Activated CD8-positive, alpha-beta T cell treated with anti-CD3 and anti-CD28 coated beads, Interleukin-2, amount 10 ng/mL, durations not matched to agents 7 days and 5 days (primary cell): Measurements from ENCODE around the gene NME3. TPM values are rescaled to one million over a fixed set of nuclear protein-coding genes. Genes with fewer than 3 reads are reported as not detected.

ENCODE experiments used
- ATAC-seq: fragments of 150-1000 bp; cut with Tn5 transposase; one replicate; pipeline ENCODE4 v1.10.0; 2021; ENCODE audit warnings: moderate library complexity
- CTCF ChIA-PET: fragments of 350-600 bp; sonication (Branson Sonifier 250); formaldehyde crosslinking; loops from one replicate; lab custom pipeline; 2021; ENCODE audit warnings: antibody characterized with exemption; lab: Charles Lee
- POLR2A ChIA-PET: fragments of 350-600 bp; sonication (Branson Sonifier 250); formaldehyde crosslinking; loops from one replicate; lab custom pipeline; 2021; ENCODE audit warnings: antibody characterized with exemption; lab: Charles Lee
- DNase-seq: peaks from one replicate; pipeline ENCODE4 v3.0.0-alpha.2; 2020
- H3K27ac Mint-ChIP-seq: one replicate; pipeline ENCODE4 v1.8.0; 2021; ENCODE audit warnings: mild to moderate bottlenecking, mixed read lengths
- H3K27me3 Mint-ChIP-seq: one replicate; pipeline ENCODE4 v1.8.0; 2021; ENCODE audit warnings: low read depth, mixed read lengths
- H3K36me3 Mint-ChIP-seq: one replicate; pipeline ENCODE4 v1.8.0; 2021; ENCODE audit warnings: low read depth, mixed read lengths
- H3K4me1 Mint-ChIP-seq: one replicate; pipeline ENCODE4 v1.8.0; 2021; ENCODE audit warnings: low read depth, mixed read lengths
- H3K4me3 Mint-ChIP-seq: one replicate; pipeline ENCODE4 v1.8.0; 2021; ENCODE audit warnings: mild to moderate bottlenecking, mixed read lengths
- H3K9me3 Mint-ChIP-seq: one replicate; pipeline ENCODE4 v1.8.0; 2022; ENCODE audit warnings: mixed read lengths; ENCODE audit not compliant: insufficient read depth
- total RNA-seq, 2 experiments: library from RNA; stranded (reverse); gene quantifications; one replicate each; pipeline ENCODE4 v1.2.3, GENCODE V29; 2021

NME3 gene
- total RNA-seq, 2 experiments from 2014 or later, result 41.3 to 41.4 TPM

DNA sequence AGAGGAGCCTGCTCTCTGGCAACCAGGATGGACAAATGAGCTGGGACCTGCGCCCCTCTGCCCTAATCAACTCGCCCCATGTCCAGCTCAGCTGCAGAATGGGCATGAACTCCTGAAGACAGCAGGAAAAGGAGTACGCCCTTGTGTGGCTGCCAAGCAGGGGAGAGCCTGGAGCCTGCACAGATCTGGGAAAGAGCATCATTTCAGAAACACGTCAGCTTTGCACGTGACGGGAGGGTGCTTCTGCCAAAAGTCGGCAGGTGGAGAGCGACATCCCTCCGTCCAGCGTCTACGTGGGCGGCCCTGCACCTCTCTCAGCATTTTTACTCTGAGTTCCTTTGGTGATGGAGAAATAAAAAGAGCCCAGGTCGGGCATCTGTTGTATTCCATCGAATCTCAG, 18.5 kb downstream of the NME3 start:
- ChIA-PET CTCF (interaction anchor here (1.2 kb wide), 1 partner anchor 47 kb away, joined by 3 read pairs; the partner anchor contains the start of gene MAPK8IP3), POLR2A (no interaction called here)
- H3K27me3 Mint-ChIP-seq, result no peaks in the 10 kb centered on the region
- no peak for ATAC-seq
- DNase-seq, result no peak
- no peaks in the 10 kb centered on the region for H3K9me3 Mint-ChIP-seq
- H3K4me3 Mint-ChIP-seq, result no peak overlapping the region
- H3K36me3 Mint-ChIP-seq, result peaks cover 30% of the 10 kb centered on the region
- H3K27ac Mint-ChIP-seq, result no peak overlapping the region
- H3K4me1 Mint-ChIP-seq, result peaks cover 18% of the 10 kb centered on the region

GRCh38 chr16:1751946-1752345, 19.4 kb downstream of the NME3 start:
- Mint-ChIP-seq H3K4me3 (no peak overlapping the region), H3K27me3 (no peaks in the 10 kb centered on the region), H3K4me1 (peaks cover 8% of the 10 kb centered on the region), H3K36me3 (peaks cover 26% of the 10 kb centered on the region), H3K9me3 (no peaks in the 10 kb centered on the region), H3K27ac (no peak overlapping the region)
- ChIA-PET CTCF (interaction anchor here (1.2 kb wide), 1 partner anchor 46 kb away, joined by 3 read pairs; the partner anchor contains the start of gene MAPK8IP3), POLR2A (no interaction called here)
- no peak for ATAC-seq
- no peak for DNase-seq

DNA sequence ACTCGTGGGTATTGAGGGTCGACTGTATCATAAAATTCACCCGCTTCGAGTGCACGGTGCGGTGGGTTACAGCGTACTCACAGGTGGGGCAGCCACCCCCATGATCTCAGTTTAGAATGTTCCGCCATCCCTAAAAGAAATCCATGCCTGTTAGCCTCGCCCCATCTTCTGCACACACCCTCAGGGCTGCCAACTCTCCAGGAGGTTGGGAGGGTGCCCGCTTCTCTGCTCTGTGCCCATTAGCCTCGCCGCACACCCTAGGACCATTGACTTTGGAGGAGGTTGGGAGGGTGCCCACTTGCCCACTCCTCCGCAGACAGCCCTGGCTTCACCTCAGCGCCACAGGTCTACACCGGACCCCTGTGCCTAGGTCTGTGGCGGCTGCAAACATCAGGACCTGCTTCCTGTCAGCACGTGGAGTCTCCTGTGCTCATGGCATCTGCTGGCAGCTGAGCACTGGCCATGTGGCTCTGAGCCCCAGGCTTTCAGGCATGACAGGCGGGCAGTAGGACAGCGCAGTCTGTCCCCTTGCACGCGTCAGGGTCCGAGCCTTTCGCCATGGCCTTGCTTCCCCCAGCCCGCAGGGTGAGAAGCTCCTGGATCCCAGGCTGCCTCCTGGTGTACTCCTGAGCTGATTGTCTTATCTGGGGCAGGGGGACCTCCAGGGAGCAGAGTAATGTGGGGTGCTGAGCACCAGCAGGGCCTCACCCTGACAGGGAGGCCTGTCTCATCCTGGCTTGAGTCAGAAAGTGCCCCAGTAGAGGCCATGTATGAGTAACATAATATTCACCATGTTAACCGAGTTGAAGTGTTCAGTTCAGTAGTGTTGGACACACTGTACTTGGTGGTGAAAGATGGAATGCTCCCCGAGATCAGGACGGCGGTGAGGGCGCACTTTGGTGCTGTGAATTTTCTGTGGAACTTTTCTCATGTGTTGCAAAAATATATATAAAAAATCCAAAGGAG, 21.9 kb downstream of the NME3 start:
- Mint-ChIP-seq H3K36me3 (peaks cover 15% of the 10 kb centered on the region), H3K27me3 (no peaks in the 10 kb centered on the region), H3K4me3 (no peak overlapping the region), H3K9me3 (no peaks in the 10 kb centered on the region), H3K27ac (no peak overlapping the region), H3K4me1 (no peaks in the 10 kb centered on the region)
- ChIA-PET CTCF (no interaction called here), POLR2A (no interaction called here)
- ATAC-seq (no peak), DNase-seq (no peak)

- DNase-seq, result no peak
- Mint-ChIP-seq H3K4me3 (no peak overlapping the region), H3K9me3 (no peaks in the 10 kb centered on the region), H3K27ac (no peak overlapping the region), H3K4me1 (no peaks in the 10 kb centered on the region), H3K27me3 (no peaks in the 10 kb centered on the region), H3K36me3 (peaks cover 13% of the 10 kb centered on the region)
- ATAC-seq, result no peak
- ChIA-PET POLR2A (no interaction called here), CTCF (no interaction called here)
Measured at GRCh38 chr16:1747934-1748333, 23.4 kb downstream of the NME3 start.

DNA sequence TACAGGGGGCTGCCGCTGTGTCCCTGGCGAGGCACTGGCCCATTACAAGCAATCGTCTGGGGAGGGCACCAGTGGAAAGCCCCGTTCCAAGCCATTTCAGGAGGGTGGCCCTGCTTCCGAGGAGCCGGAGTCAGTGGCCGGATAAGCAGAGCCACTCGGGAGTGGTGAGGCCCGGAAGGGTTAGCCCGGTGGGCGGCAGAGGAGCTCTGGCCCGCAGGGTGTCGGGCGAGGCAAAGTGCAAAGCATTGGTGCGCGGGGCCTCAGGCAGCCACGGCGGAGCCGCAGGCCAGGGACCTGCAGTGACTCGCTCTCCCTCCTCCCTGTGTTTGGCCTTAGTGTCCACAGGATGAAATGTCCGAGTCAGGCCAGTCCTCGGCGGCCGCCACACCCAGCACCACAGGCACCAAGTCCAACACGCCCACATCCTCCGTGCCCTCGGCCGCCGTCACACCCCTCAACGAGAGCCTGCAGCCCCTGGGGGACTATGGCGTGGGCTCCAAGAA, 24.6 kb downstream of the NME3 start:
- no peaks in the 10 kb centered on the region for H3K4me1 Mint-ChIP-seq
- ChIA-PET POLR2A (no interaction called here), CTCF (no interaction called here)
- H3K27me3 Mint-ChIP-seq, result no peaks in the 10 kb centered on the region
- no peak overlapping the region for H3K27ac Mint-ChIP-seq
- ATAC-seq (no peak), DNase-seq (no peak)
- no peaks in the 10 kb centered on the region for H3K9me3 Mint-ChIP-seq
- H3K4me3 Mint-ChIP-seq, result no peak overlapping the region
- peaks cover 7% of the 10 kb centered on the region for H3K36me3 Mint-ChIP-seq

- Mint-ChIP-seq H3K4me3 (no peak overlapping the region), H3K27ac (no peak overlapping the region), H3K36me3 (peaks cover 7% of the 10 kb centered on the region), H3K27me3 (no peaks in the 10 kb centered on the region), H3K4me1 (no peaks in the 10 kb centered on the region), H3K9me3 (no peaks in the 10 kb centered on the region)
- no peak for ATAC-seq
- ChIA-PET CTCF (no interaction called here), POLR2A (no interaction called here)
- DNase-seq, result no peak
Measured at GRCh38 chr16:1745900-1746692, 25.2 kb downstream of the NME3 start.

- H3K36me3 Mint-ChIP-seq, result peaks cover 7% of the 10 kb centered on the region
- H3K4me3 Mint-ChIP-seq, result no peak overlapping the region
- ATAC-seq (no peak), DNase-seq (no peak)
- H3K9me3 Mint-ChIP-seq, result no peaks in the 10 kb centered on the region
- H3K4me1 Mint-ChIP-seq, result no peaks in the 10 kb centered on the region
- CTCF ChIA-PET, result no interaction called here
- POLR2A ChIA-PET, result no interaction called here
- H3K27me3 Mint-ChIP-seq, result no peaks in the 10 kb centered on the region
- no peak overlapping the region for H3K27ac Mint-ChIP-seq
Measured at GRCh38 chr16:1745181-1745899, 26.0 kb downstream of the NME3 start.

GRCh38 chr16:1744338-1744840, 27.0 kb downstream of the NME3 start:
- CTCF ChIA-PET, result no interaction called here
- Mint-ChIP-seq H3K27ac (no peak overlapping the region), H3K4me3 (no peak overlapping the region), H3K36me3 (peaks cover 7% of the 10 kb centered on the region), H3K9me3 (no peaks in the 10 kb centered on the region), H3K27me3 (no peaks in the 10 kb centered on the region), H3K4me1 (no peaks in the 10 kb centered on the region)
- POLR2A ChIA-PET, result no interaction called here
- DNase-seq, result no peak
- ATAC-seq, result no peak

- ATAC-seq (no peak), DNase-seq (no peak)
- Mint-ChIP-seq H3K4me3 (no peak overlapping the region), H3K36me3 (peaks cover 2% of the 10 kb centered on the region), H3K27ac (no peak overlapping the region), H3K27me3 (no peaks in the 10 kb centered on the region), H3K9me3 (no peaks in the 10 kb centered on the region), H3K4me1 (no peaks in the 10 kb centered on the region)
- ChIA-PET CTCF (no interaction called here), POLR2A (no interaction called here)
Measured at GRCh38 chr16:1743376-1744337, 27.7 kb downstream of the NME3 start.

- H3K4me1 Mint-ChIP-seq, result no peaks in the 10 kb centered on the region
- CTCF ChIA-PET, result no interaction called here
Measured at GRCh38 chr16:1741553-1742165, 29.7 kb downstream of the NME3 start.

More at GRCh38 chr16:1741553-1742165, 29.7 kb downstream of the NME3 start:
- POLR2A ChIA-PET, result no interaction called here
- ATAC-seq (no peak), DNase-seq (no peak)
- Mint-ChIP-seq H3K9me3 (no peaks in the 10 kb centered on the region), H3K27ac (no peak overlapping the region), H3K27me3 (no peaks in the 10 kb centered on the region), H3K36me3 (no peaks in the 10 kb centered on the region), H3K4me3 (no peak overlapping the region)
